NCI-H748 (cell line): ENCODE results near the gene NOS1.

Source experiments
- DNase-seq: peaks from one replicate; lab custom pipeline; 2025; ENCODE audit not compliant: unreplicated experiment; lab: John Stamatoyannopoulos, UW

NOS1 gene

DNA sequence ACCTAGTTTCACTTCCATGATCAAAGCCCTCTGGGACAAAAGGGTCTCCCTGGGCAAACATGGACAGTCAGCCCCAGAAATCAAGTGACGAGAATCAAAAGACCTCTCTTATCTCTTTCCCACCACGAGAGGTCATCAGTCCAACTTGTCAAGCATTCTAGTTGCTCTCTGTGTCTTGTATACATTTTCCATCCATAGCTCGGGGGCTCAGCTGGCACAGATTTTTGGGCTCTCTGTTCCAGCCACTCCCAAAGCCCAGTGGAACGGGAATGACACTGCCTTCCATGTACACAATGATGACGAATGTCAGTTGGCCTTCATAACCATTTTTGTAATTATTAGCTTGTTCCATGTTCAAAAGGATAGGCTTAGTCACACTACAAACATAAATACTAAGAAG is 29.7 kb downstream of the NOS1 start:
- peak; percentile 20 for DNase-seq

DNA sequence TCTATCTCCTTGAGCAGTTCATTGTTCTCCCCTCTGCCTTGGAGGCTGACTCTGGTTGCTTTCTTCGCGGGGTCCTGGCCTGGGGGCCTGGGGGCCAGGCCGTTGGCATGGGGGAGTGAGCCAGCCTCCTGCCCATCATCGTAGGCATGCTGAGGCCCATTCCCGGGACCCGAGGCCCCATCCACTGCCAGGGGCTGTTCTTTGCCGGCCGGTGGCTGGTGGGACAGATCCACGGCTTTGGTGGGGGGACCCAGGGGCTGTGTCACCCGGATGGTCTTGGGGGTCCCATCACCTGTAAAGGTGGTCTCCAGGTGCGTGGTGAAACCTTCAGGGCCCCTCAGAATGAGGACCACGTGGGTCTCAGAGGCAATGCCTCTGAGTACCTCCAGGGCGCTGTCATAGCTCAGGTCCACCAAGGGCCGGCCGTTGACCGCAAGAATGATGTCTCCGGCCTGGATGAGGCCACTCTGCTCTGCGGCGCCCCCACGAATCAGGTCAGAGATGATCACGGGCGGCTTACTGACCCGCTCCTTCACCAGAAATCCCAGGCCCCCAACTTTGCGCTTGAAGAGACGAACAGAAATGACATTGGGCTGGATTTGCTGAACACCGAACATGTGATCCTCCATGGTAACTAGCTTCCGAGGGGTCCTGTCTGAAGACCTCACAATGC is 30.8 kb downstream of the NOS1 start:
- no peak for DNase-seq

DNA sequence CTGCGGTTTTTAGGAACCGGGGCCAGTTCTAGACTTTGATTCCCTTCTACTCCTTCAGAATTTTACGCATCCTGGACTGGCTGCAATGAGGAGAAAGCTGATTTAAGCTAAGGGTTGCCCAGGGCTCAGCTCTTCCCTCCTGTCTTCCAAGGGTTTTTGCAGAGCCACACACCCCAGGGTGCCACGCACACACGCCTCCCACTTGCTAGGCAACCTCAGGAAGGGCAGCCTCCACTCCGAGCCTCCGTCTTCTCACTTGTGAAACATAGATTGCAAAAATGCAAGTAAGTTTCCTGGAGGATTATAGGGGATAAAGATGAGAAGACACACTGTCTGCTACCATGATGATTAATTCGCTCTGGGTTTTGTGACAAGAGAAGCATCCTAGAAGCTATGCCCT is 31.7 kb downstream of the NOS1 start:
- no peak for DNase-seq

DNA sequence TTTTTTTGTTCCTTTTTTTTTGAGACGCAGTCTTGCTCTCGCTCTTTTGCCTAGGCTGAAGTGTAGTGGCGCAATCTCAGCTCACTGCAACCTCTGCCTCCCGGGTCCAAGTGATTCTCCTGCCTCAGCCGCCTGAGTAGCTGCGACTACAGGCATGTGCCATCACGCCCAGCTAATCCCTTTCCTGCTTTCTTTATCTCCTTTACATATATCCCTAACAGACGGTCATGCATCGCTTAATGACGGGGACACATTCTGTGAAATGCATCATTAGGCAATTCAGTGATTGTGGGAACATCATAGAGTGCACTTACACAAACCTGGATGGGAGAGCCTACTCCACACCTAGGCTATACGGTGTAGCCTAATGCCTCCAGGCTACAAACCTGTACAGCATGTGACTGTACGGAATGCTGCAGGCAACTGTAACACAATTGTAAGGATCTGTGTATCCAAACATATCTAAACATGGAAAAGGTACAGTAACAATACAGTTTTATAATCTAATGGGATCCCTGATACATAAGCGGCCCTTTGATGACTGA is 32.8 kb downstream of the NOS1 start:
- peak; percentile 12 for DNase-seq

DNA sequence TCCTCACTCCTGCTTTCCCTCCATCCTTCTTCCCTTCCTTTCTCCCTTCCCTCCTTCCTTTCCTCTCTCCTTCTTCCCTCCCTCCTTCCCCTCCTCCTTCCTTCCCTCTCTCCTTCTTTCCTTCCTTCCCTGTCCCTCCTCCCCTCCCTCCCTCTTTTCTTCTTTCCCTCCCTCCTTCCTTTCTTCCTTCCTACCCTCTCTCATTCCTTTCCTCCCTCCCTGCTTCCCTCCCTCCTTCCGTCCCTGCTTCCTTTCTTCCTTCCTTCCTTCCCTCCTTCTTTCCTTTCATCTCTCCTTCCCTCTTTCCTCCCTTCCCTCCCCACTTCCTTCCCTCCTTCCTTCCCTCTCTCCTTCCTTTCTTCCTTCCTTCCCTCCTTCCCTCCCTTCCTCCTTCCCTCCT is 39.0 kb downstream of the NOS1 start:
- no peak for DNase-seq

DNA sequence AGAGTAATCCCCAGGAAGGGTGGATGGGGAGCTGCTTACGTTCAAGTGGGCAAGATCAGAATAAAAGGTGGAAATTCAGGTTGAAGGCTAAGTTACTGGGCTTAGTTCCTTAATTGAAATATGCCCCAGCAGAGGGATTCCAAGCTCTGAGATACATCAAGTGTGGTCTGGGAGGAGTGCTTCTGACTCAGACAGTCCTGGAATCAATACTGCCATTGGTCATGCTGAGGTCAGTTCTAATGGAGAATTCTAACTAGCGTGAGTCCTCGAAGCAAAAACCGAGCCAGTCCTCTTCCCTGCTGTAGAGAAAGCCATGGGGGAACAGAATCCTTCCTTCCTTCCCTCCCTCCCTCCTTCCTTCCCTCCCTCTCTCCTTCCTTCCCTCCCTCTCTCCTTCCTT is 39.9 kb downstream of the NOS1 start:
- no peak for DNase-seq

DNA sequence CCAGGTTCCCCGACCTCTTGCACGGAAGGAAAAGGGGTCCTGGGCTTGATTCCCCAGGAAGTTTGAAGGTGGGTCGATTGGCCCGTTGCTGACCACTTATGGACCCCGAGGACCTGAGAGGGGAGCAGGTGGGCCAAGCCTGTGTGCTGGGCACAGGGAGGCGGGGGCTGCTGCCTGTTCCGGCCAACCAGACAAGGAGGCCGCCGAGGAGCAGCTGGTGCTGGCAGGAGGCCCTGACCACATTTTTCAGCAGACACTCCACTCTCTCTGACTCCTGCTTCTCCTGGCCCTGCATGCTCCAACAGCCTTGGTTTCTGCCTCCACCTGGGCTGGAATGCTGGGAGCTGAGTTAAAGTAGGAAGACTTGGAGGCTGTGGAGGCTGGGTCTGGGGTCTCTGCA is 42.8 kb downstream of the NOS1 start:
- DNase-seq: no peak

DNA sequence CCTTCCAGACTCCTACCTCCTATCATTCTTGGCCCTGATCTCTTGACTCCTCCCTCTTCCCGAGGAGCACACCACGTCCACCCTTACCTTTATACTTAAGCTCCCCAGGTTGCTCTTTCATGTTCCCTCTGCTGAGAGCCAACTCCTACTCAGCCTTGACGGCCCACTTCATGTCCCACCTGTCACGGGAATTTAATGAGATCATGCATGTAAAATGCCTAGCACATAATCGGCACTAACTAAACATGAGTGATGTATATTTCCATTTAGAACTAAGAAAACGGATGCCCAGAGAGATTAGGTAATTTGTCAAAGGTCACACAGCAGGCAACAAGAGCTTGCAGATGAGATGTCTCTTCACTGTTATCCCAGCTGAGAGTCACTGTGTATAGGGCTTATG is 45.1 kb downstream of the NOS1 start:
- DNase-seq: no peak

DNA sequence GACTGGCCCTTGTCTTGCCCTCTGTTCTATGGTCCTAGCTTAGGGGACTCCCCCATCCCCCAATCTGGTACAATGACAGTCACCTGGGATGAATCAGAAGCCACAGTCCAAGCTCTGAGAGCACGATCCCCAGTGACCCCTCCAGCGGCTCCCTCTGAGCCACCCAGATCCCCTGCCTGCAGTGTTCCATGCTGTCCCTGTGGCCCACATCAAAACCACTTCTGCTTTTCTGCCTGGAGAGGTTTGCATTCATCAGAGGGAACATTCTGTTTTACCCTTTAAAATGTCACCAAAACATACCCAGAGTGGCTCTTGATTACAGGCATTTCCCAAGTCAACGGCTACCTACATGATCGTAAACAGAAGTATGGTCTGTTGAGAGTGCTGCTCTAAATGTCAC is 47.5 kb downstream of the NOS1 start:
- DNase-seq: no peak

DNA sequence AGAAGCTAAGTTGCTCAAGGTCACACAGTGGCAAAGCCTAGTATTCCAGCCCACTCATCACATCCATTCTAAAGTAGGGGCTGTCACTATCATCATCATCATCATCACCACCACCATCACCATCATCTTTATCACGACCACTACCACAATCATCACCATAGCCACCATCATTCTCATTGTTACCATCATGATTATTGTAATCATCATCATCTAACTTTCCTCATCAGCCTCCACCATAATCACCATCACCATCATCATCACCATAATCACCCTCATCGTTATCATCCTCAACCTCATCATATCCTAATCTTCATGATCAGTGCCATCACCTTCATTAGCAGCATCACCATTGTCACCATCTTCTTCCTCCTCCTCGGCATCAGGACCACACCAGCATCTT is 48.7 kb downstream of the NOS1 start:
- no peak for DNase-seq

DNA sequence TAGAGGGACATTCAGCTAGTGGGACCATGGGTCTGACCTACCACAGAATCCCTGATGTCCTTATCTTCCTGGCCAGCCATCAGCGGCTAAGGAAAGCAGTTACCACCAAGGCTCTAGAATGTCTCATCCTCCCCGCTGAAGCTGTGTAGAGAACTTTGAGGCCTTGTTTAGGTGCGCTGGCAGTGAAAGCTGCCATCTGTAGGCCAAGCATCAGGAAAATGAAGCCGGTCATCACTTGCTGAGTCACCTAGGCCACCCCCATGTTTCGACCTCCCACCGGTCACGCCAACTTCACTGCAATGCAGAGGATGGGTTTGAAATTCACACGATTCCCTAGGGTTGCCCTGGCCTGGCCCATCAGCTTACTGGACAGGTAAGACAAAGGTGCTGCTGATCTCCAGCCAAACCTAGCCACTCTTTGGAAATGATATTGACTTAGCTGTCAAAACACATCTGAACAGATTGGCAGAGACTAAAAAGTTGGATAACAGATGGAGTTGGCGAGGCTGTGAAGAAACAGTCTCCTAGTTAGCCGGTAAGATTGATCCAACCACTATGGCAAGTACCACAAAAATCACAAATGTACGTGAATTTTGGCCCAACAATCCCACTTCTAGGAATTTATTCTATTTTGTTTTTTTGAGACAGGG is 52.0 kb downstream of the NOS1 start:
- DNase-seq: no peak

DNA sequence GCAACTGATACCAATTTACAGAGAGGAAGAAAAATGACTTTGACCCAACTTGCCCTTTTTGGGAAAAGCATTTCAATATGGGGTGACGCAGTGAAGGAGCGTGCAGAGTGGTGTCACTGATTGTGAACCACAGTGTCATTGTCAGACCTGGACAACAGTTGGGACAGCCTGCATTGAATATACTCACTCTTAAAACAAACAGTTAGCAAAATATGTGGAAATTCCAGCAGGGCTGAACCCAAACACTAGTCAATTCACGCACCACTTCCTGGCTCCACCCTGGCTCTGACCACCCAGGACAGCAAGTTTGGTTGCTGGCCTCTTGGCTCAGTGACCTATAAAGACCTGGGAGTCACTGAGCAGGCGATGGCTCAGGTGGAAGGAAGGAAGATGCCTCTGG is 61.3 kb downstream of the NOS1 start:
- no peak for DNase-seq

DNA sequence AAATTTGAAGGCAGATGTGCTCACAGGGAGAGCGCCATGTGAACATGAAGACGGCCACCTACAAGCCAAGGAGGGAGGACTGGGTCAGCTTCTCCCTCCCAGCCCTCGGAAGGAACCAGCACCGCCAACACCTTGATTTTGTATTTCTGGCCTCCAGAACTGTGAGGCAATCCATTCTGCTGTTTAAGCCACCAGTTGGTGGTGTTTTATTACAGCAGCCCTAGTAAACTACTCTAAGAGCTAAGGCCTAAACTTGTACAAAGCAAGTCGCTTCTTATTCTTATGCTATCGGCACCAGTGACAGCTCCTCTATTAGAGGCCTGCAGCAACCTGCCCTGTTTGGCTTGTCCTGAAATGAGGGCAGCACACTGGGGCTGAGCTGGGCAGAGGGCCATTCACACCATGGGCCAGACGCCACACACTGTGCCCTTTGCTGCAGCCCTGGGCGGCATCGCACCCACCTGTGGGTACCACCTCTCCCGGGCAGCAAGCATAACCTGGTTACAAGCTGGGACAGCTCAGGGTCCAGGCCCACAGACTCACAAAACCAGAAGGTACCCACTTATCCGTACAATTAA is 62.7 kb downstream of the NOS1 start:
- no peak for DNase-seq

DNA sequence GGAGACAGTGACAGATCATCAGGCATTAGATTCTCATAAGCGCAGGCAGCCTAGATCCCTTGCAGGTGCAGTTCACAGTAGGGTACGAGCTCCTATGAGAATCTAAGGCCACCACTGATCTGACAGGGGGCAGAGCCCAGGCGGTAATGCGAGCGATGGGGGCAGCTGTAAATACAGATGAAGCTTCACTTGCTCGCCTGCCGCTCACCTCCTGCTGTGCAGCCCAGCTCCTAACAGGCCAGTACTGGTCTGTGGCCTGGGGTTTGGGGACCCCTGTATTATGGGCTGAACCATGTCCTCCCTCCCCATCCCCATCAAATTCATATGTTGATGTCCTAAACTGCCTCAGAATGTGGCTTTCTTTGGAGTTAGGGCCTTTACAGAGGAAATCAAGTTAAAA is 63.2 kb downstream of the NOS1 start:
- no peak for DNase-seq

DNA sequence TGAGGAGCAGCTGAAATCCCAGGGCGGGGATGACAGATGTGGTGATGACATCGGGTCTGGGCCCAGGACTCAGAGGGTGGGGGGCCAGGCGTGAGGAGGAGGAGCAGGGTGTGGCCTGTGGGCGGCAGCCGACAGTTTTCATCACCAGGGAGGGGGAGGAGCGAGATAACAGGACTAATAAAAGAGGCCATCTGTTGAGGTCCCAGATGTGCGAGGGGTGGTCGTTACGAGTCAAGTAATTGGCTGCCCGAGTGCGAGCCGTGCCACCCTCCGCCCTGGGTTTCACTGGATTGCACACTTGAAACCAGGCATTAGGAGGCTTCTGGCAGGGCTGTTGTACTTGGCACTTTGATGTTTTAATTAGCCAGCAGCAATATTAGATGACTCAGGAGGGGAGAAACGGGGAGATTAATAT is 67.2 kb downstream of the NOS1 start:
- peak; percentile 45 for DNase-seq

DNA sequence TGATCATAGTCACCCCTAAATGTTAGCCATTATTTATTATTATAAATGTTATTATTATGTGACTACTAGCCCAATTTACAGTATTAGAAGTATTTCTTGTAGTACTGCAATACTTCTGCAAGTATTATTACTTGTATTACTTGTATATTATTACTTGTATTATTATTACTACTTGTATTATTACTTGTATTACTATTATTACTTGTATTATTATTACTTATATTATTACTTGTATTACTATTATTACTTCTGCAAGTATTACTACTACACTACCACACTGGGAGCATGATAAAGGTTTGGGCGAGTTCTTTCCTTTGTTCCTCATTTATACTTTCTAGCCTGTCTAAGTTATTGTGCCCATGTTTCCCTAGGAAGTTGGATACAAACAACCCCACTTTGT is 67.9 kb downstream of the NOS1 start:
- no peak for DNase-seq

DNA sequence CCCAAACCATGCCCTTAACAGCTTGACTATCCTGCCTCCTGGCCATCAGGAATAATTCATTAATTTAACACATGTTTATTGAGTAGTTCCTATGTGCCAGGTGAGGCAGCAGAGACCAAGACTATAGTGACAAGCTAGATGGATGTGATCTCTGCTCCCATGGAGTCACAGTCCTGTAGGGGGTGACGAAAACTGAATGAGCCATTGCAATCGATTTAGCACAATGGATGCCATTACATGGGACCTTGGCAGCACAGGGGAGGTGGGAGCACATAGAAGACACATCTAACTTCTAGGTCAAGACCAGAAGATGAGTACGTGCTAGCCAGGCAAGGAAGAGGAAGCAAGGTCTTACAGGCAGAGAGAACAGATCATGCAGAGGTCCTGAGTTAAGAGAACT is 68.7 kb downstream of the NOS1 start:
- no peak for DNase-seq

DNA sequence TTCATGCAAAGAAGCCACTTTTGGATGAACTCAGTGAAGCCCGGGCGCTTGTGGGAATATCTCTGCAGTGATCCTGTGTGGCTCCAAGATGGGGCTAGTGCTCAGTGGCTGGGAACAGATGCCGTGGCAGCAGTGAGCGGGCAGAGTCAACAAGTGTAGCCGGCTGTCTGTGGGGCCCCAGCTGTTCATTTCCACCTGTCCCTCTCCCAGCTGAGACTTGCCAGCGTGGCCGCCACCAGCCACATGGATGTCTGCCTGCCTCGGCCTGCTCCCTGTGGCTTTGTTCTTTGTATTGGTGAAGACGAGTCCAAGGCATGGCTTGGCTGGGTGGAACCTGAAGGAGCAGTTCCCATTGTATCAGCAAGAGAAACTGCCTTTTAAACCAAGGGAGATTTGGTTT is 77.3 kb downstream of the NOS1 start:
- DNase-seq: peak; percentile 27

DNA sequence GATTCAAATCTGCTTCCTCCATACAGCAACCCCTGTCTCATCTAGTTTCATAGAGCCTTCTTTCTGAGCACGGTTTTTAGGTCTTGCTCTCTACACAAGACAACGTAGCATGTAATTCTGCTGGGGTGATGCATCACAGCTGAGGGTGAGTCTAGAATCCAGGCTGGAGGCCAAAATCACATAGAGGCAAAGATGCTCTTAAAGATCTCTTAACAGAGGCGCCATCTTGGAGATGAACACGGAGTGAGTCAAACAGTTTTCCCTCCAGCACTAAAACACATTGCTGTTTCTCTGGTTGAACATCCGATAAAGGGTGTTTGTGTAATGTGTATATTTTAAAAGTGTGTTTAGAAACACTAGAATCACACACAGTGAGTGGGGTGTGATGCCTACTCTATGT is 78.9 kb downstream of the NOS1 start:
- no peak for DNase-seq

DNA sequence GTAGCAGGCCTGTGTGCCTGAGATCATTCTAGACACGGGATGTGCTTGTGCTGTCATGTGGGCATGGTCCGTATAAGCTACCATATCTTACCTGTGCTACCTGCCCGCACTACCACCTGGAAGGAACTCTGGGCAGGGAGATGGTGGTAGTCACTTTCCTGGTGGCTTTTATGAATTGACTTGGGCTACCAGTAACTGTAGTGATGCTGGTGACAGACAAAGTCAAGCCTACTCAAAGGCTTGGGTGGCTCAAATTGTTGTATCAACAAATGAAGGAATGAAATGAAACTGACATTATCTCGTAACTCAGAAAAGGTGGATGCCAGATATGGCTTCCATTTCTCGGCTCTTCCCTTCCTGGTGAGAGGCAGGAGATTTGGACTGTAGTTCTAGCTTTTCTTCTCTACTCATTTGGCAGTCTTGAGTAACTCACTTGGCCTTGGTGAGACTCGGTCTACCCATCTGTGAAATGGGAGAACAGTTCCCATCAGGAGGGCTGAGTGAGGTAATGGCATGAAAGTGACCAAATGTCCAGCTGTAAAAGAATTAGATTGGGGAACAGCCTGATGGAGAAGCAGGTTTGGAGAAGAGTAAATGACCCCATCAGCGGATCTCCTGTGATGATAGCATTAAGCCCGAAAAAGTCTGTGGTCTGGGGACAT is 81.3 kb downstream of the NOS1 start:
- no peak for DNase-seq

DNA sequence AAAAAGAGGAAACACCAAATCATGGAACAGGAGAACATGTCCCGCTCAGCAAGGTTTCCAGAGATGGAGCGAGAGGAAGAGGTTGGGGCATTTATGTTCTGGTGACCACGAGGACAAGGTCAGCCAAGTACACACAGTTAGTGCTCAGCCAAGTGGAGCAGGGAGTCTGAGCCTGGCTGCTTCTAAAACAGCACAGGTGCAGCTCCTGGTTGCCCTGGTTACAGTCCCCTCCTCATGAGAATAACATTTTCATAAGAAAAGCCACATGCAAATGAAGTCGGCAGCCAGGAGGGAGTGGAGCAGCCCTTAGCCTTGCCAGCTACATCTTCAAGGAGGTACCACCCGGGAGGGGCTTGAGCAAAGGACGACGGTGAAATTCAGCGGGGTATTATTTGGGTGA is 81.8 kb downstream of the NOS1 start:
- peak; percentile 43 for DNase-seq

DNA sequence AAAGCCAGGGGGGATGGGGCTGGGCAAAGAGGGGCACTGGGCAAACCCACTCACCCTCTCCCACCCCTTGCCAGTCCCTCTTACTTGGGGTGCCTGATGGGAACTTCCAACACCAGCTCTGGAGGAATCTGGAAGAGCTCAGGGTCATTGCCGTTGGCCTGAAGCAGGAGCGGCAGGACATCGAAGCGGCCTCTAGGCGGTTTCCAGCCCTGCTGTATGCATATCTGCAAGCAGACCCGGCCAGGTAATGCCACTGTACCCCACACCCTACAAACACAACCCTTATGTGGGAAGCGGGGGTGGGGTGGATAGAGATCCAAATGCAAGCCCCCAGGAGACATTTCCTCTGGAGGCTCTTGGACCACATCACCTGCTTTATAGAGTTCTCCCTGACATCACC is 83.6 kb downstream of the NOS1 start:
- DNase-seq: no peak
